ENCODE measurements around the gene CCDC12.
A peak's percentile ranks its signal among the peaks of the same experiment; 100 is the strongest.

CCDC12 gene

GRCh38 chr3:46906471-46907058 lies 70.0 kb downstream of the CCDC12 start:
- DNase-seq (ENCODE audit: low read depth in 2 of 2): no peak

GRCh38 chr3:46905661-46906451 lies 70.7 kb downstream of the CCDC12 start:
- DNase-seq (ENCODE audit: low read depth in 2 of 2): no peak

- no peak for DNase-seq (ENCODE audit: low read depth in 2 of 2)
Observed at GRCh38 chr3:46905213-46905560, 71.4 kb downstream of the CCDC12 start.

- DNase-seq (ENCODE audit: low read depth in 2 of 2): no peak
Observed at GRCh38 chr3:46904303-46905212, 72.0 kb downstream of the CCDC12 start.

- no peak for DNase-seq (ENCODE audit: low read depth in 2 of 2)
Observed at GRCh38 chr3:46903341-46904302, 72.9 kb downstream of the CCDC12 start.

GRCh38 chr3:46902188-46902631 lies 74.3 kb downstream of the CCDC12 start:
- no peak for DNase-seq (ENCODE audit: low read depth in 2 of 2)

GRCh38 chr3:46901591-46902187 lies 74.9 kb downstream of the CCDC12 start:
- DNase-seq (ENCODE audit: low read depth in 2 of 2): no peak

GRCh38 chr3:46901061-46901460 lies 75.5 kb downstream of the CCDC12 start:
- no peak for DNase-seq (ENCODE audit: low read depth in 2 of 2)

GRCh38 chr3:46900356-46900755 lies 76.2 kb downstream of the CCDC12 start:
- no peak for DNase-seq (ENCODE audit: low read depth in 2 of 2)

GRCh38 chr3:46900007-46900292 lies 76.6 kb downstream of the CCDC12 start:
- no peak for DNase-seq (ENCODE audit: low read depth in 2 of 2)

- no peak for DNase-seq (ENCODE audit: low read depth in 2 of 2)
Observed at GRCh38 chr3:46899151-46900006, 77.2 kb downstream of the CCDC12 start.

- DNase-seq (ENCODE audit: low read depth in 2 of 2): no peak
Observed at GRCh38 chr3:46898321-46899150, 78.0 kb downstream of the CCDC12 start.

- no peak for DNase-seq (ENCODE audit: low read depth in 2 of 2)
Observed at GRCh38 chr3:46897829-46898320, 78.7 kb downstream of the CCDC12 start.

- DNase-seq (ENCODE audit: low read depth in 2 of 2): no peak
Observed at GRCh38 chr3:46897031-46897430, 79.5 kb downstream of the CCDC12 start.

GRCh38 chr3:46896386-46896785 lies 80.2 kb downstream of the CCDC12 start:
- no peak for DNase-seq (ENCODE audit: low read depth in 2 of 2)

- DNase-seq (ENCODE audit: low read depth in 2 of 2): no peak
Observed at GRCh38 chr3:46895761-46896160, 80.8 kb downstream of the CCDC12 start.

- DNase-seq (ENCODE audit: low read depth in 2 of 2): peak; percentile 76 to 80
Observed at GRCh38 chr3:46895204-46895660, 81.3 kb downstream of the CCDC12 start.

- no peak for DNase-seq (ENCODE audit: low read depth in 2 of 2)
Observed at GRCh38 chr3:46894256-46894655, 82.3 kb downstream of the CCDC12 start.

GRCh38 chr3:46893763-46894162 lies 82.8 kb downstream of the CCDC12 start:
- no peak for DNase-seq (ENCODE audit: low read depth in 2 of 2)
